GM23248 (cell line): Measurements from ENCODE around the gene HDHD2. TPM values are rescaled to one million over a fixed set of nuclear protein-coding genes. Genes with fewer than 3 reads are reported as not detected.
"Not testable (repeated sequence)": the region's sequence is repeated elsewhere in the genome, so short reads cannot be mapped to it uniquely, and the experiment has no call there.

Source experiments
- DNase-seq: peaks from one replicate; pipeline ENCODE4 v3.0.0-alpha.2; 2015
- H2AFZ ChIP-seq: fragments of 200-600 bp; sonication (generic); 2 replicates; pipeline ENCODE4 v1.6.1; 2016; ENCODE audit warnings: antibody characterized with exemption
- H3F3A ChIP-seq: fragments of 200-600 bp; sonication (generic); 2 replicates; pipeline ENCODE4 v1.6.1; 2016; ENCODE audit warnings: mild to moderate bottlenecking, antibody characterized with exemption, mixed run types; ENCODE audit not compliant: insufficient read depth
- H3K27ac ChIP-seq: fragments of 200-600 bp; sonication (generic); 2 replicates; pipeline ENCODE4 v1.5.1; 2016; ENCODE audit warnings: mild to moderate bottlenecking
- H3K27me3 ChIP-seq: fragments of 200-600 bp; sonication (generic); replicated peaks from 2 replicates; pipeline ENCODE4 v1.6.1; 2016; ENCODE audit warnings: mild to moderate bottlenecking; ENCODE audit not compliant: insufficient read depth
- H3K36me3 ChIP-seq: fragments of 200-600 bp; sonication (generic); 2 replicates; pipeline ENCODE4 v1.6.1; 2016; ENCODE audit warnings: low read depth, mild to moderate bottlenecking
- H3K4me1 ChIP-seq: fragments of 200-600 bp; sonication (generic); 2 replicates; pipeline ENCODE4 v1.6.1; 2016; ENCODE audit warnings: mild to moderate bottlenecking; ENCODE audit not compliant: insufficient read depth
- H3K4me2 ChIP-seq: fragments of 200-600 bp; sonication (generic); one replicate; pipeline ENCODE4 v1.6.1; 2016; ENCODE audit warnings: mild to moderate bottlenecking; ENCODE audit not compliant: unreplicated experiment
- H3K4me3 ChIP-seq: fragments of 200-600 bp; sonication (generic); 2 replicates; pipeline ENCODE4 v1.5.1; 2016; ENCODE audit warnings: mild to moderate bottlenecking
- H3K79me2 ChIP-seq: fragments of 200-600 bp; sonication (generic); 2 replicates; pipeline ENCODE4 v1.6.1; 2016; ENCODE audit warnings: mild to moderate bottlenecking; ENCODE audit not compliant: insufficient read depth
- H3K9ac ChIP-seq: fragments of 200-600 bp; sonication (generic); 2 replicates; pipeline ENCODE4 v1.6.1; 2016; ENCODE audit warnings: mild to moderate bottlenecking
- H3K9me2 ChIP-seq: fragments of 200-600 bp; sonication (generic); 2 replicates; pipeline ENCODE4 v1.6.1; 2016; ENCODE audit warnings: mixed run types, mild to moderate bottlenecking, moderate library complexity; ENCODE audit not compliant: insufficient read depth
- H3K9me3 ChIP-seq: fragments of 200-600 bp; sonication (generic); one replicate; pipeline ENCODE4 v1.6.1; 2017; ENCODE audit warnings: low read depth
- H4K20me1 ChIP-seq: fragments of 200-600 bp; sonication (generic); 2 replicates; pipeline ENCODE4 v1.6.0; 2016; ENCODE audit not compliant: insufficient read depth
- EZH2 ChIP-seq: fragments of 200-600 bp; sonication (generic); IDR thresholded peaks from 2 replicates; pipeline ENCODE4 v1.6.1; 2018; ENCODE audit warnings: antibody characterized with exemption, mild to moderate bottlenecking; ENCODE audit not compliant: insufficient read depth, poor library complexity, severe bottlenecking
- EZH2phosphoT487 ChIP-seq: fragments of 200-600 bp; sonication (generic); IDR thresholded peaks from 2 replicates; pipeline ENCODE4 v1.6.1; 2018; ENCODE audit warnings: antibody characterized with exemption, moderate library complexity, mild to moderate bottlenecking, low read depth; ENCODE audit not compliant: insufficient read depth
- WGBS, 2 experiments: methylation state at CpG; one replicate each; pipeline ENCODE4 v1.1.6; 2015 to 2017; ENCODE audit warnings: low lambda C conversion rate in 2 of 2, low coverage in 1 of 2; ENCODE audit errors: missing lambda C conversion rate in 2 of 2; 5-methylcytosine and 5-hydroxymethylcytosine counted together
- in situ Hi-C: fragments of 300-500 bp; cut with MboI; formaldehyde crosslinking; loops from 2 replicates; pipeline ENCODE4 v1.15.0; 2020
- polyA plus RNA-seq: library from polyadenylated mRNA; unstranded; fragments of >200 nt; fragmentation: Nextera tagmentation; extraction: Ambion mirVana; gene quantifications from 2 replicates; pipeline ENCODE4 v1.2.1, GENCODE V29; 2016
- total RNA-seq: library from RNA; depleted of rRNA; stranded (reverse); fragments of >200 nt; shearing (Covaris generic); gene quantifications from 2 replicates; pipeline ENCODE4 v1.2.3, GENCODE V29; 2014; rRNA removed

Gene HDHD2, protein sequence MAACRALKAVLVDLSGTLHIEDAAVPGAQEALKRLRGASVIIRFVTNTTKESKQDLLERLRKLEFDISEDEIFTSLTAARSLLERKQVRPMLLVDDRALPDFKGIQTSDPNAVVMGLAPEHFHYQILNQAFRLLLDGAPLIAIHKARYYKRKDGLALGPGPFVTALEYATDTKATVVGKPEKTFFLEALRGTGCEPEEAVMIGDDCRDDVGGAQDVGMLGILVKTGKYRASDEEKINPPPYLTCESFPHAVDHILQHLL
- total RNA-seq (11.6 and 14.2 TPM in 2 replicates), polyA plus RNA-seq (23.6 and 25.4 TPM in 2 replicates)

DNA sequence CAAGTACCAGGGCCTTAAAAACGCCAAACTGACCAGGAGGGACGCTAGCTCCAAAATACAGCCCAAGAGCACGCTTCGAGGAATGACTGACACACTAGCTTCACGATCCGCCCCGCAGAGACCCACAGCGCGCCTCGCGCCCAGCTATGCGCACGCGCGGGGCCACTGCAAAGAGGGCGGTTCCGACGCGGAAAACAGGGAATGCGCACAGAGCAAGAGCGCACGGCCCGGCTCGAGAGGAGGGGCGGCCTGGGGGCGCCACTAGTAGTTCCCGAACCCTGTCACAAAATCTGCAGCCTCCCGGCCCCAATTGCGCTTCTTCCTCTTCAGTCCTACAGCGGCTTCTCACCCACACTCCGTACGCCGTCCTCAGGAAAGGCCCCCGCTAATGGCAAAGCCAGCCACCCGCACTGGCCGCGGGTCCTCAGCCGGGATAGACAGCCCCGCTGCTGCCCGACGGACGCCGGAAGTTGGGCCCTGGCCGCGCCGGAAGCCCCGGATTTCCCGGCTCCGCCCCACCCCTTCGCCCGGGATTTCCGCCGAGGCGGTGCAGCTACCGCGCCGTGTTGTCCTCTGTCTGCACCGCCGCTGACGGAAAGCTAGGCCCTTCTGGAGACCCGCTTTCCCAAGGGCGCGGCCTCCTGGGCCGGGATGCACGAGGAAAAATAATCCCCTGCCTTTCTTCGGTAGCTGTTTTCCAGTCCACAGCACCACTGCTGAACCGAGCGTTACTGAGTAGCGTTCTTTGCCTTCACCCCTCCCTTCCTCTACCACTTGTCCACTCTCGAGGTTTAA lies at the start of gene HDHD2:
Gene HDHD2 (minus strand): TSS at position 472 of the 795 bp plus-strand sequence. CDS start 14,061 bp downstream, outside the sequence.
- Histone ChIP-seq H3K27me3 (no peaks in the 10 kb centered on the region), H3F3A (peaks cover 25% of the 10 kb centered on the region), H4K20me1 (no peaks in the 10 kb centered on the region), H3K79me2 (peaks cover 59% of the 10 kb centered on the region), H3K36me3 (peaks cover 16% of the 10 kb centered on the region; the same call in 1 of the 2 replicates), H3K27ac (peak within 1 kb of the TSS; percentile 83), H3K9me2 (no peaks in the 10 kb centered on the region), H3K4me3 (peak within 1 kb of the TSS; percentile 85), H2AFZ (peak within 1 kb of the TSS; percentile 91), H3K4me2 (peak within 1 kb of the TSS; percentile 87), H3K9ac (peak within 1 kb of the TSS; percentile 91), H3K9me3 (no peaks in the 10 kb centered on the region), H3K4me1 (peaks cover 10% of the 10 kb centered on the region; the same call in 1 of the 2 replicates)
- TF ChIP-seq EZH2 (no peak), EZH2phosphoT487 (no peak)
- in situ Hi-C loops = no loop called here
- peak; percentile 91 for DNase-seq
- WGBS, 2 experiments = 1 to 2% methylated on average over 67 to 70 of the region's 70 CpGs

DNA sequence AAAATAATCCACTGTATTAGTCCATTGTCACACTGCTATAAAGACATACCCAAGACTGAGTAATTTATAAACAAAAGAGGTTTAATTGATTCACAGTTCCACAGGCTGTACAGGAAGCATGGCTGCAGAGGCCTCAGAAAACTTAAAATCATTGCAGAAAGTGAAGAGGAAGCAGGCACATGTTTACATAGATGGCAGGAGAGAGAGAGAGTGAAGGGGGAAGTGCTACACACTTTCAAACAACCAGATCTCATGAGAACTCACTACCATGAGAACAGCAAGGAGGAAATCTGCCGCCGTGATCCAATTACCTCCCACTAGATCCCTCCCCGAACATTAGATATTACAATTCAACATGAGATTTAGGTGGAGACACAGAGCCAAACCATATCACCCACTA lies 45.7 kb upstream of the HDHD2 start:
- H3K4me1 ChIP-seq, in situ Hi-C loops, H3K4me3 ChIP-seq, H3F3A ChIP-seq, H2AFZ ChIP-seq, DNase-seq, H3K9me2 ChIP-seq, H4K20me1 ChIP-seq, H3K9me3 ChIP-seq, H3K9ac ChIP-seq, H3K4me2 ChIP-seq, H3K79me2 ChIP-seq, H3K36me3 ChIP-seq, H3K27ac ChIP-seq: not testable (repeated sequence)
- peaks cover 19% of the 10 kb centered on the region for H3K27me3 ChIP-seq
- 28 to 39% methylated on average over 3 of the region's 3 CpGs for WGBS, 2 experiments

- H3K9ac ChIP-seq = no peak overlapping the region
- H3K36me3 ChIP-seq = no peaks in the 10 kb centered on the region
- H3K4me1 ChIP-seq = no peaks in the 10 kb centered on the region
- no peaks in the 10 kb centered on the region for H4K20me1 ChIP-seq
- H3K27me3 ChIP-seq = peaks cover 13% of the 10 kb centered on the region; the same call in 1 of the 2 replicates
- TF ChIP-seq EZH2 (no peak), EZH2phosphoT487 (no peak)
- H3K27ac ChIP-seq = no peak overlapping the region
- no peaks in the 10 kb centered on the region for H3K9me2 ChIP-seq
- H3K4me3 ChIP-seq = no peak overlapping the region
- no peaks in the 10 kb centered on the region for H3K79me2 ChIP-seq
- in situ Hi-C loops = no loop called here
- no peaks in the 10 kb centered on the region for H3F3A ChIP-seq
- WGBS, 2 experiments = 54% methylated on average over 2 of the region's 2 CpGs
- DNase-seq = peak; percentile 62
- no peaks in the 10 kb centered on the region for H3K9me3 ChIP-seq
- H3K4me2 ChIP-seq = no peak overlapping the region
- no peak overlapping the region for H2AFZ ChIP-seq
Observed at GRCh38 chr18:47191961-47192360, 41.7 kb upstream of the HDHD2 start.

DNA sequence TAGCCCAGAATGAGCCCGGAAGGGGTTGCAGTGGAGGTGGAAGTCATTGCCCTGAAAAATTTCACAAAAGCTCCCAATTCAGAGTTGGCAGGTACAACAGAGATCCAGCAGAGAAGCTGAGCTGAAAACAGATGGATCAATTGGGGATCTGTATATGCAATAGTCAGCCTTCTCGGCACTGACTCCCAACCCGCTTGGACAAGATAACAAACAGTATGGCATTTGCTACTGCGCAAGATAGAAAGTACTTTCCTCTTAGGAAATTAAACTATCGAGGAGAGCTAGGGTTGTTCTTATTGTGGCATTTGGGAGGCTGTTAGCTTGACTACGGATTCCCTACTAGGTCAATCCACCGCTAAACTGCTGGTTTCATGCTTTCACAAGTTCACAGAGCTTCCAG lies 37.4 kb upstream of the HDHD2 start:
- no peak for DNase-seq
- H2AFZ ChIP-seq = no peak overlapping the region
- H3K79me2 ChIP-seq = no peaks in the 10 kb centered on the region
- H3K9me2 ChIP-seq = no peaks in the 10 kb centered on the region
- H3F3A ChIP-seq = no peaks in the 10 kb centered on the region
- H3K36me3 ChIP-seq = no peaks in the 10 kb centered on the region
- no peak overlapping the region for H3K27ac ChIP-seq
- H4K20me1 ChIP-seq = no peaks in the 10 kb centered on the region
- no peak overlapping the region for H3K4me2 ChIP-seq
- no peak overlapping the region for H3K9ac ChIP-seq
- H3K4me1 ChIP-seq = no peaks in the 10 kb centered on the region
- H3K9me3 ChIP-seq = no peaks in the 10 kb centered on the region
- WGBS, 2 experiments = 66 to 69% methylated on average over 7 of the region's 7 CpGs
- in situ Hi-C loops = no loop called here
- no peak overlapping the region for H3K4me3 ChIP-seq
- H3K27me3 ChIP-seq = 0 out of 2 replicates have a peak, but pooled peaks cover 4% of the 10 kb centered on the region
- TF ChIP-seq EZH2 (no peak), EZH2phosphoT487 (no peak)
